Activated CD4-positive, alpha-beta T cell treated with anti-CD3 and anti-CD28 coated beads, Interleukin-2, amount 50 U/mL, for 1 hour (primary cell): ENCODE data around the gene TTYH2.
"Not testable (repeated sequence)": the region's sequence is repeated elsewhere in the genome, so short reads cannot be mapped to it uniquely, and the experiment has no call there.

Experiments
- DNase-seq: peaks from one replicate; pipeline ENCODE4 v3.0.0-alpha.2; 2020

TTYH2 gene

GRCh38 chr17:74240618-74241205, 27.3 kb downstream of the TTYH2 start:
- DNase-seq, result no peak

GRCh38 chr17:74241431-74241830, 28.1 kb downstream of the TTYH2 start:
- DNase-seq, result no peak

GRCh38 chr17:74241847-74242246, 28.5 kb downstream of the TTYH2 start:
- DNase-seq, result no peak

- DNase-seq, result no peak
Observed at GRCh38 chr17:74243013-74243755, 29.8 kb downstream of the TTYH2 start.

- DNase-seq, result no peak
Observed at GRCh38 chr17:74244128-74244527, 30.8 kb downstream of the TTYH2 start.

- no peak for DNase-seq
Observed at GRCh38 chr17:74244548-74244947, 31.2 kb downstream of the TTYH2 start.

- DNase-seq, result no peak
Observed at GRCh38 chr17:74245145-74245831, 31.9 kb downstream of the TTYH2 start.

- DNase-seq, result no peak
Observed at GRCh38 chr17:74245871-74246270, 32.5 kb downstream of the TTYH2 start.

- no peak for DNase-seq
Observed at GRCh38 chr17:74249590-74250270, 36.4 kb downstream of the TTYH2 start.

GRCh38 chr17:74250324-74250995, 37.1 kb downstream of the TTYH2 start:
- no peak for DNase-seq

- no peak for DNase-seq
Observed at GRCh38 chr17:74251051-74251450, 37.7 kb downstream of the TTYH2 start.

- no peak for DNase-seq
Observed at GRCh38 chr17:74251569-74251968, 38.2 kb downstream of the TTYH2 start.

- DNase-seq, result no peak
Observed at GRCh38 chr17:74252211-74252610, 38.8 kb downstream of the TTYH2 start.

GRCh38 chr17:74253036-74253435, 39.7 kb downstream of the TTYH2 start:
- DNase-seq, result no peak

- no peak for DNase-seq
Observed at GRCh38 chr17:74257311-74257710, 43.9 kb downstream of the TTYH2 start.

GRCh38 chr17:74259667-74260524, 46.5 kb downstream of the TTYH2 start:
- DNase-seq, result no peak

- DNase-seq, result no peak
Observed at GRCh38 chr17:74260525-74260850, 47.1 kb downstream of the TTYH2 start.

- no peak for DNase-seq
Observed at GRCh38 chr17:74262601-74263000, 49.2 kb downstream of the TTYH2 start.

- not testable (repeated sequence) for DNase-seq
Observed at GRCh38 chr17:74267054-74267453, 53.7 kb downstream of the TTYH2 start.

- no peak for DNase-seq
Observed at GRCh38 chr17:74267579-74267978, 54.2 kb downstream of the TTYH2 start.

GRCh38 chr17:74267987-74268499, 54.7 kb downstream of the TTYH2 start:
- no peak for DNase-seq

GRCh38 chr17:74268558-74268957, 55.2 kb downstream of the TTYH2 start:
- no peak for DNase-seq
